GM21381 (cell line): ENCODE results near the gene PAX8.

Experiments used
- ATAC-seq: cut with Tn5 transposase; IDR thresholded peaks from one replicate; pipeline ENCODE4 v1.9.1; 2021; ENCODE audit warnings: mild to moderate bottlenecking, moderate library complexity; ENCODE audit not compliant: unreplicated experiment

The PAX8 gene

GRCh38 chr2:113224647-113225236 is 54.0 kb downstream of the PAX8 start:
- no peak for ATAC-seq

GRCh38 chr2:113223813-113224212 is 54.9 kb downstream of the PAX8 start:
- no peak for ATAC-seq

GRCh38 chr2:113221846-113222245 is 56.9 kb downstream of the PAX8 start:
- no peak for ATAC-seq

- ATAC-seq: no peak
These were observed 57.6 kb downstream of the PAX8 start for GRCh38 chr2:113220970-113221708.

- ATAC-seq: no peak
These were observed 58.7 kb downstream of the PAX8 start for GRCh38 chr2:113219889-113220641.

GRCh38 chr2:113219525-113219888 is 59.2 kb downstream of the PAX8 start:
- no peak for ATAC-seq

GRCh38 chr2:113219092-113219441 is 59.7 kb downstream of the PAX8 start:
- no peak for ATAC-seq

GRCh38 chr2:113218283-113219091 is 60.2 kb downstream of the PAX8 start:
- ATAC-seq: no peak

- no peak for ATAC-seq
These were observed 61.1 kb downstream of the PAX8 start for GRCh38 chr2:113217455-113218282.

- ATAC-seq: no peak
These were observed 61.7 kb downstream of the PAX8 start for GRCh38 chr2:113216891-113217454.

- no peak for ATAC-seq
These were observed 62.4 kb downstream of the PAX8 start for GRCh38 chr2:113216321-113216720.

- no peak for ATAC-seq
These were observed 63.7 kb downstream of the PAX8 start for GRCh38 chr2:113215056-113215455.

- no peak for ATAC-seq
These were observed 64.6 kb downstream of the PAX8 start for GRCh38 chr2:113214141-113214540.

- ATAC-seq: no peak
These were observed 65.4 kb downstream of the PAX8 start for GRCh38 chr2:113213061-113213930.

GRCh38 chr2:113212245-113213060 is 66.3 kb downstream of the PAX8 start:
- ATAC-seq: no peak

- no peak for ATAC-seq
These were observed 67.3 kb downstream of the PAX8 start for GRCh38 chr2:113211226-113212105.

GRCh38 chr2:113209646-113210171 is 69.0 kb downstream of the PAX8 start:
- ATAC-seq: no peak
